CD4-positive, CD25-positive, alpha-beta regulatory T cell (primary cell): ENCODE data around the gene INPP1. TPM values are rescaled to one million over a fixed set of nuclear protein-coding genes. Genes with fewer than 3 reads are reported as not detected.
"Not testable (repeated sequence)": the region's sequence is repeated elsewhere in the genome, so short reads cannot be mapped to it uniquely, and the experiment has no call there.

Experiments
- ATAC-seq, 2 donors: fragments of 150-1000 bp; cut with Tn5 transposase; one replicate each; pipeline ENCODE4 v1.10.0; 2021; ENCODE audit warnings: low read depth in 2 of 2, moderate number of reproducible peaks in 2 of 2, moderate library complexity in 1 of 2
- DNase-seq, 3 donors: peaks; one replicate each; pipeline versions ENCODE4 v3.0.0 to v3.0.0-alpha.2; 2012 to 2022; ENCODE audit warnings: mixed read lengths in 1 of 3
- H3K27ac ChIP-seq: one replicate; pipeline ENCODE4 v1.7.0; 2013; ENCODE audit warnings: mild to moderate bottlenecking, low read length; ENCODE audit not compliant: insufficient read depth, poor library complexity, severe bottlenecking
- H3K27me3 ChIP-seq: one replicate; pipeline ENCODE4 v1.7.0; 2013; ENCODE audit warnings: low read length; ENCODE audit not compliant: control insufficient read depth, insufficient read depth
- H3K36me3 ChIP-seq: one replicate; pipeline ENCODE4 v1.7.0; 2013; ENCODE audit warnings: mild to moderate bottlenecking, low read length, moderate library complexity; ENCODE audit not compliant: control insufficient read depth, insufficient read depth
- H3K4me1 ChIP-seq: 2 replicates; pipeline ENCODE4 v1.7.0; 2013; ENCODE audit warnings: mild to moderate bottlenecking, low read length; ENCODE audit not compliant: insufficient read depth, control insufficient read depth, poor library complexity, severe bottlenecking
- H3K4me3 ChIP-seq: one replicate; pipeline ENCODE4 v1.7.0; 2013; ENCODE audit warnings: low read depth, mild to moderate bottlenecking, low read length, moderate library complexity
- H3K9me3 ChIP-seq, 2 experiments: 1 replicate in 1 of 2; 2 replicates in 1 of 2; pipeline ENCODE4 v1.7.0; 2013; ENCODE audit warnings: low read length in 2 of 2, mild to moderate bottlenecking in 1 of 2, moderate library complexity in 1 of 2; ENCODE audit not compliant: control insufficient read depth in 2 of 2
- H3K27ac Mint-ChIP-seq, 3 donors: one replicate each; pipeline ENCODE4 v1.8.0; 2020 to 2022; ENCODE audit warnings: mild to moderate bottlenecking in 3 of 3, mixed read lengths in 3 of 3, moderate library complexity in 2 of 3
- H3K27me3 Mint-ChIP-seq: one replicate; pipeline ENCODE4 v1.8.0; 2022; ENCODE audit warnings: mild to moderate bottlenecking, mixed read lengths
- H3K36me3 Mint-ChIP-seq: one replicate; pipeline ENCODE4 v1.8.0; 2020; ENCODE audit warnings: mixed read lengths
- H3K4me1 Mint-ChIP-seq, 4 donors: one replicate each; pipeline ENCODE4 v1.8.0; 2020 to 2022; ENCODE audit warnings: mixed read lengths in 4 of 4, mild to moderate bottlenecking in 1 of 4
- H3K4me3 Mint-ChIP-seq, 4 donors: one replicate each; pipeline ENCODE4 v1.8.0; 2020 to 2022; ENCODE audit warnings: mild to moderate bottlenecking in 4 of 4, mixed read lengths in 4 of 4, moderate library complexity in 3 of 4
- H3K9me3 Mint-ChIP-seq, 7 donors: one replicate each; pipeline ENCODE4 v1.8.0; 2020 to 2022; ENCODE audit warnings: mixed read lengths in 7 of 7, mild to moderate bottlenecking in 3 of 7, moderate library complexity in 2 of 7
- polyA plus RNA-seq, 4 donors: library from polyadenylated mRNA; unstranded; fragments of 300-500 nt; fragmentation: Illumina TruSeq; gene quantifications; one replicate each; pipeline ENCODE4 v1.2.3, GENCODE V29; 2021
- total RNA-seq: library from RNA; stranded (reverse); gene quantifications from one replicate; pipeline ENCODE4 v1.2.3, GENCODE V29; 2022

The INPP1 gene
- total and polyA plus RNA-seq, 5 donors from 2014 or later: 5.3 to 13.5 (median 13.1) TPM

- H3K27me3 Mint-ChIP-seq: no peaks in the 10 kb centered on the region
- H3K4me3 Mint-ChIP-seq: no peak overlapping the region
- H3K4me1 Mint-ChIP-seq: peaks cover 13 to 53% (median 34%) of the 10 kb centered on the region in 4 donors
- H3K27ac Mint-ChIP-seq: no peak overlapping the region
- Histone ChIP-seq H3K36me3 (peaks cover 22% of the 10 kb centered on the region), H3K4me3 (no peak overlapping the region), H3K27ac (no peak overlapping the region), H3K9me3 (no peaks in the 10 kb centered on the region), H3K27me3 (no peaks in the 10 kb centered on the region), H3K4me1 (peaks cover 5% of the 10 kb centered on the region)
- DNase-seq: no peak
- no peaks in the 10 kb centered on the region for H3K9me3 Mint-ChIP-seq
- ATAC-seq: no peak
- H3K36me3 Mint-ChIP-seq: peaks cover 31% of the 10 kb centered on the region
Measured at GRCh38 chr2:190311893-190312634, 31.3 kb upstream of the INPP1 start.

- H3K9me3 ChIP-seq, H3K4me3 Mint-ChIP-seq, ATAC-seq, H3K27me3 ChIP-seq, H3K27ac ChIP-seq, H3K4me3 ChIP-seq, H3K27ac Mint-ChIP-seq, H3K9me3 Mint-ChIP-seq, H3K4me1 ChIP-seq, H3K27me3 Mint-ChIP-seq, DNase-seq: not testable (repeated sequence)
- Mint-ChIP-seq H3K36me3 (peaks cover 26% of the 10 kb centered on the region), H3K4me1 (peaks cover 16 to 55% (median 38%) of the 10 kb centered on the region in 4 donors)
- peaks cover 22% of the 10 kb centered on the region for H3K36me3 ChIP-seq
Measured at GRCh38 chr2:190312635-190313025, 30.8 kb upstream of the INPP1 start.

DNA sequence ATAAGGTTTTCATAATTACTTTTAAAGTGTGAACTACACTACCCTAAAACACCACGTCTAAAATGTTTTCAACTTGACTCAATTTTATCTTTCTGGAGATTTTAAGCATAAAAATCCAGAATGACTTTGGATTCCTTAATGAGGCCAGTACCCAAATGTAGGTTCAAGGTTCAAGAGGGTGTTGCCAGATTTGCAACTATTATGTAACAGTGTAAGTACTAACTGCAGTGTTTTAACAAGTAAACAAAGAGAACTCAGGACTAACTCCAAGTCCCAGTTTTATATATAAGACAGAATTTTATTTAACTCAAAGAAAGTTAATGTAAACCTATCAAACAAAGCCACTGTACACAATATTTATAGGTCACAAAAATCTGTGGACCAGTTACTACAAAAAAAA lies 29.5 kb upstream of the INPP1 start:
- peaks cover 16% of the 10 kb centered on the region for H3K36me3 ChIP-seq
- peaks cover 20% of the 10 kb centered on the region for H3K36me3 Mint-ChIP-seq
- H3K4me1 Mint-ChIP-seq: peaks cover 17 to 59% (median 41%) of the 10 kb centered on the region in 4 donors
- no peak overlapping the region for H3K4me3 ChIP-seq
- H3K9me3 Mint-ChIP-seq: no peaks in the 10 kb centered on the region
- no peaks in the 10 kb centered on the region for H3K9me3 ChIP-seq
- H3K27ac Mint-ChIP-seq: no peak overlapping the region
- no peaks in the 10 kb centered on the region for H3K27me3 Mint-ChIP-seq
- H3K4me1 ChIP-seq: peaks cover 20% of the 10 kb centered on the region
- ATAC-seq: no peak
- no peak for DNase-seq
- no peak overlapping the region for H3K27ac ChIP-seq
- no peaks in the 10 kb centered on the region for H3K27me3 ChIP-seq
- no peak overlapping the region for H3K4me3 Mint-ChIP-seq

- Mint-ChIP-seq H3K9me3 (peaks cover 0 to 2% (median 0%) of the 10 kb centered on the region in 7 donors), H3K27ac (peak overlapping the region in 1 of 3 donors; percentile 56), H3K36me3 (peaks cover 14% of the 10 kb centered on the region), H3K4me1 (peaks cover 18 to 71% (median 50%) of the 10 kb centered on the region in 4 donors), H3K27me3 (no peaks in the 10 kb centered on the region), H3K4me3 (peak overlapping the region in 1 of 4 donors; percentile 11)
- Histone ChIP-seq H3K27ac (peak overlapping the region; percentile 3), H3K4me1 (peaks cover 26% of the 10 kb centered on the region), H3K4me3 (no peak overlapping the region), H3K9me3 (no peaks in the 10 kb centered on the region), H3K27me3 (no peaks in the 10 kb centered on the region), H3K36me3 (peaks cover 10% of the 10 kb centered on the region)
- ATAC-seq (no peak), DNase-seq (peak in 1 of 3 donors; percentile 31)
Measured at GRCh38 chr2:190315273-190315672, 28.1 kb upstream of the INPP1 start.

DNA sequence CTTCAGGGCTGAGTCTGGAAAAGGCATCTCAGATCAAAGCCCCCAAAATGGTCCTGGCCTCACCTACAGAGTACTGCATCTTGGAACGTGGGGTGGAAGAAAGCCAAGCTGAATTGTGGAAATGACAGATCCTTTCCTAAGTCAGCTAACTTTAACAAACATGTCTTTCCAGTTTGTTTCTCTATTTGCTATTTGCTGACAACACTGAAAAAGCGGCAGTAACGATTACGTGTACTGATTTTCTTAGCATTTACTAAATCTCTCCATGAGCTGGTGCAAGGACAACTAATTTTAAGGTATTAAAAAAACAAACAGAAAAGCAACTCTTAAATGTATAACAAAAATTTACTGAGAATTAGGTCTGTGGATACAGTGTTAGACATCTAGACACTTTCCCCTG lies 24.9 kb upstream of the INPP1 start:
- H3K27me3 Mint-ChIP-seq: peaks cover 5% of the 10 kb centered on the region
- Histone ChIP-seq H3K4me1 (peaks cover 33% of the 10 kb centered on the region), H3K4me3 (peak overlapping the region; percentile 91), H3K27ac (peak overlapping the region; percentile 87), H3K27me3 (no peaks in the 10 kb centered on the region), H3K36me3 (no peaks in the 10 kb centered on the region), H3K9me3 (no peaks in the 10 kb centered on the region)
- peaks cover 0 to 2% (median 0%) of the 10 kb centered on the region in 7 donors for H3K9me3 Mint-ChIP-seq
- H3K27ac Mint-ChIP-seq: peak overlapping the region in 2 of 3 donors; percentile 99
- ATAC-seq (no peak), DNase-seq (no peak)
- peak overlapping the region; percentile 98 to 100 (median 99) for H3K4me3 Mint-ChIP-seq
- H3K4me1 Mint-ChIP-seq: peaks cover 17 to 72% (median 47%) of the 10 kb centered on the region in 4 donors
- H3K36me3 Mint-ChIP-seq: no peaks in the 10 kb centered on the region

GRCh38 chr2:190318931-190319554 lies 24.3 kb upstream of the INPP1 start:
- peaks cover 17 to 68% (median 47%) of the 10 kb centered on the region in 4 donors for H3K4me1 Mint-ChIP-seq
- H3K36me3 Mint-ChIP-seq: no peaks in the 10 kb centered on the region
- H3K4me1 ChIP-seq: peaks cover 33% of the 10 kb centered on the region
- H3K4me3 Mint-ChIP-seq: peak overlapping the region; percentile 98 to 100 (median 99)
- H3K27ac Mint-ChIP-seq: peak overlapping the region; percentile 46 to 99 (median 99)
- ATAC-seq: peak; percentile 47 to 48
- DNase-seq: peak in 2 of 3 donors; percentile 25 to 64
- H3K9me3 Mint-ChIP-seq: peaks cover 0 to 2% (median 0%) of the 10 kb centered on the region in 7 donors
- peak overlapping the region; percentile 91 for H3K4me3 ChIP-seq
- H3K27me3 Mint-ChIP-seq: peaks cover 5% of the 10 kb centered on the region
- H3K36me3 ChIP-seq: no peaks in the 10 kb centered on the region
- H3K27me3 ChIP-seq: no peaks in the 10 kb centered on the region
- H3K27ac ChIP-seq: peak overlapping the region; percentile 87
- no peaks in the 10 kb centered on the region for H3K9me3 ChIP-seq

DNA sequence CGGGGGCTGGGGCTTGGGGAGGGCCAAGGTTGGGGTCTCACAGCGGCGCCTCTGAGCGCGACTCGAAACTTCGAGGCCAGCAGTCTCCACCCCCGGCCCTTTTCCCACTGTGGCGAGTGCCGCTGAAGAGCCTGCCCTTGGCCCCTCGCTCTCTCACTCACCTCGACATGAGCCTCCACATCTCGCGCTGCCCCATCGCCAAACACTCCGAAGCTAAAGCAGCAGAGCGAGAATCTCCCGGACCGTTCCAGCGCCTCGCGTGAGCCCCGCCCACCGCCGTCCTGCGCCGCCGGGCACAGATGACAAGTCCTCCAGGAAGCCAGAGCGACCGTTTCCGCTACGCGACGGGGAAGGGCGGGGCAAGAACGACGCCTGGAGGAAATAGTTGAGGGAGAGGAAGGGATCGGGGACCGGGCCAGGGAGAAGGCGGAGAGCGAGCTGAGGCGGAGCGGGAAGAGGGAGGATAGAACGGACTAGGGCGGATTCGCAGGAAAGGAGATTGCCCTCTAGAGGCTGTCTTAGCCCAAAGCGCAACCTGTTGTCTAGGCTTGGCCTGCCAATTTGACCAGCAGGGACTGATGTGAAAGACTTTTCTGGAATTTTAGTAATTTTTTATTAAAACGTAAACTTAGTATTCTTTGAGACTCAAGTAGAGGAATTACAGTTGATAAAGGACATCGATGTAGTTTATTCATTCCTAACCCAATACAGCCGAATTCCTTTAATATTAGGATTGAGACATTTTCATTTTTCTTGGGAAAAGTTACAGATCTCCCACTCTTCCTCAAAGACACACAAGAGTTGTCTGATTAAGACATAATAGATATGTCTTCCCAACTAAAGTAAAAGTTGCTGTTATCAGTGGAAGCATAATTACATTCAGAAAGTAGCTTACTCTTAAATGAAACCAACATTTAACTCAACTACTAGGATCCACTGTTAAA lies 23.6 kb upstream of the INPP1 start, which contains the start of gene HIBCH:
Gene HIBCH, minus strand, starts transcription at position 272 of the 944 bp plus-strand sequence. Its CDS starts 76 bp downstream, at position 196.
- H3K27ac ChIP-seq: peak within 1 kb of the TSS; percentile 87
- Mint-ChIP-seq H3K27me3 (peaks cover 5% of the 10 kb centered on the region), H3K4me3 (peak within 1 kb of the TSS; percentile 98 to 100 (median 99)), H3K4me1 (peaks cover 17 to 63% (median 44%) of the 10 kb centered on the region in 4 donors), H3K9me3 (peaks cover 0 to 2% (median 0%) of the 10 kb centered on the region in 7 donors), H3K36me3 (no peaks in the 10 kb centered on the region), H3K27ac (peak within 1 kb of the TSS; percentile 99)
- DNase-seq (peak; percentile 71 to 92 (median 85)), ATAC-seq (peak; percentile 83 to 84)
- no peaks in the 10 kb centered on the region for H3K36me3 ChIP-seq
- H3K27me3 ChIP-seq: no peaks in the 10 kb centered on the region
- peak within 1 kb of the TSS; percentile 91 for H3K4me3 ChIP-seq
- H3K9me3 ChIP-seq: no peaks in the 10 kb centered on the region
- peaks cover 33% of the 10 kb centered on the region for H3K4me1 ChIP-seq
